HG02763 (cell line): ENCODE data around the gene FAM111B.

ENCODE experiments used
- ATAC-seq: cut with Tn5 transposase; IDR thresholded peaks from one replicate; pipeline ENCODE4 v1.9.1; 2021; ENCODE audit warnings: mild to moderate bottlenecking, moderate library complexity; ENCODE audit not compliant: unreplicated experiment

FAM111B gene

DNA sequence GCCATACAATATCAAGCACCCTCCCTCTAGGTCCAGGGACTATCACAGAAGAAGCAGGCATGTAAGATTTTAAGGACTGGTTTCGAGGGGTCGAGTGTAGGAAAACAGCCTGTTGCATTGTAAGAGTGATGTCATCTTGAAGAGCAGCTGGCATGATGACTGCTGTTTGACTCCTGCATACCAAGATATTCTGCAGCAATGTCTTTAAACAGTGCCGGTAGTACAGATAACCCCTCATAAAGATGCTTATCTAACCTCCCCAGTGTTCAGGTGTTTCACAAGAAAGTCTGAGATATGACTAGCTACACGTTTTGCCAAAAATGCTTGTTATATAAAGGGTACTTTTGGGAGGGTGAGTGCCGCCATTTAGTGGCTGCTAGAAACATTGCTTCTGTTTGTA, 47.6 kb downstream of the FAM111B start:
- ATAC-seq: no peak

DNA sequence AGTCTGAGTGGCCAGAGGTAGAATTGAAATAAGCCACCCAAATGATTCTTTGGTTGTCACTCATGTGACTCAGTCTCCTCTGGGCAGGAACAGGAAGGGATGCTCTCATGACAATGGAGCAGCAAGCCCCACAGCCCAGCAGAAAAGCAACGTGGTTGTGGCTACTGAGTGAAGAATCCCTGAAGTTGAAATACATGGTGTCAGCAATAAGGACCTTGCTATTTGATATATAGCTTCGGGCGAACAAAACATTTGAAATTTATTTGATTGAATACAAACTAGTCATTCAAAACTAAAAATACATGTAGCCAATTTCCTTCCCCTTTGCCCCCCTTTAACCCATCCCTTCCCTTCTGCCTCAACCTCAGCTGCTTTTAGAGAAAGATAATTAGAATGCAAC, 50.4 kb downstream of the FAM111B start:
- ATAC-seq: no peak

DNA sequence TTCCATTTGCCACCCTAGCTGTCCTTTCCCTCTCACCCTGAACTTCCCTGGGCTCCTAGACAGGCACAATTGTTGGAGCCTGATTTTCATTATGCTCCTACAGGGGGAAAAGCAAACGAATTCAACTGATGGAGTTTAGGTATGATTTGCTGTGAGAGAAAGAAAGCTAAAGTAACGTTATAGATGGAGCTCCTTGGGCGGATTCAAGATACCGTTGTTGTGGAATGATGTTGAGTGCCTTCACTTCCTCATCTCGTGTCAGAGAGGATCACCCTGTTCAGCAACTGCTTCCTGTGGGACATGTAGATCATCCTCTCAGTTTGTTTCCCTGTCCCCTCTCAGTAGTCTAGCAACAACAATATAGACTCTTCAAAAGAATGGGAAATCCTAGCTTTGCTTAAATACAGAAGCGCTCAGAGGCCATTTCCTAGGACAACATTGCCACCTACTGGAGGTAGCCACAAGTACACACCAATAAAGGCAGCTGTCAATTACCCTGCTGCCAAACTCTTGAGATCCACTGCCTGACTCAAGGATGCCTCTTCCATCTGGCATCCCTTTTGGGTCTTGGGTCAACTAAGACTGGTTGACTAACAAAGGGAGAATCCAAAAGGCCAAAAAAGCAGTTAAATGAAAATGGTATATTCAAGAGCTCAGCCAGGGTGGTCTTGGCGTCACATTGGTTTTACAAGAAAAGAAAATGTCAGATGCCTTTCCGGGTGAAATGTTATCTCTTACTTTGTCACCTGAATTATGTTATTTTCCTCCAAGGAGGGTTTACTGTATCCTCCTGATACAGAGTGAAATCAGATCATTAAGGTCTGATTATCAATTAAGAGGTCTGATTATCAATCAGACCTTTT, 51.4 kb downstream of the FAM111B start:
- peak; percentile 90 for ATAC-seq

DNA sequence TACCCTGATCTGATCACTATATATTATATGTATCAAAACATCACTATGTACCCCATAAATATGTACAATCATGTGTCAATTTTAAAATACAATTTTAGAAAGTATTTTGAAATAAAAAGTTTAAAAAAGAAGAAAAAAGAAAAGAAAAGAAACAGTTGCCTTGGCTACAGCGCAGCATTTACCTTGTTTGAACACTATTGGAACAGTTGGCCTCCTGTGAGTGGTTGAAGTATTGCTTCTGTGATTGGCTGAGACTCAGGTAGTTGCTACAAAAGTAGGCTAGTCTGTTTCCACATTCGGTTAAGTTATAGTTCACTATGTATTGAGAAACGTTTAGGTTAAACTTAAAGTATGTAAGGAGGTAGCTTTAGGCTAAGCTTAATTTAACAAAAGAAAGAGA, 57.0 kb downstream of the FAM111B start:
- no peak for ATAC-seq

DNA sequence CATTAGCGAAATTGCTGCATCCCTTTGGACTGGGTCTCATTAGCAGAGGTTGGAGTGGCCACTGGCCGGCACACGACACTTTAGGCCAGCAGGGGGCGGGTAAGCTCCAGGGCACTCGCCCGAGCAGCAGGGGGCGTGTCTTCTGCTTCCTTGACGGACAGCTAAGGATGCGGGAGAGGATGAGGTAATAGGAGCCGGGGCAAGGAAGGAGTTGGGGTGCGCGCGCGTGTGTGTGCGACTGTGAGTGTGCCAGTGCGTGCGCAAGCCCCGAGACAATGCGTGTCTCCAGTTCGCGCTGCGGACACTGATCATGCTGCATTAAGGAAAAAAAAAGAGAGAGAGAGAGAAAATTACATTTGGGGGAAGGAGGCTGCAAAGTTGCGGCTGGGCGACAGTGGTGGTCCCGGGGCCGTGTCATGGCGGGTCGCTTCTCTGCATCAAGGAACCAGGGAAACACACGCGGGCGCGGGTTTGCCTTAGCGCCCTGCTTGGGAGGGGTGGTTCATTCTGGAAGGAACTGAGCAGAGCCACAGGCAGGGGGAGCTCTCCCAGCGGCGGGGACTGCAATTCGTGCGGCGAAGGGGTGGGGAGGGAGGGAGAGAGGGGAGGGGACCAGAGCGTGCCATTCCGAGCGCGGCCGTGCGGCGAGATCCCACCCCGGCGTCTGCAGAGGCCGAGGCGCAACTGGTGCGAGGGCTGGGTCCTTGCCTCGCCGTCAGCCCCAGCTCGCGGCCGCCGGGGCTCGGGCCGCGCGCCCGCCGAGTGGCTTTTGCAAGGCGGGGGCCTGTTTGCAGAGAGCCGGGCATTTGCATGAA, 64.7 kb downstream of the FAM111B start, which contains the start of gene DTX4:
DTX4 (plus strand) TSS at position 625 of the 815 bp plus-strand sequence. CDS start 464 bp downstream, outside the sequence.
- ATAC-seq: peak; percentile 73

DNA sequence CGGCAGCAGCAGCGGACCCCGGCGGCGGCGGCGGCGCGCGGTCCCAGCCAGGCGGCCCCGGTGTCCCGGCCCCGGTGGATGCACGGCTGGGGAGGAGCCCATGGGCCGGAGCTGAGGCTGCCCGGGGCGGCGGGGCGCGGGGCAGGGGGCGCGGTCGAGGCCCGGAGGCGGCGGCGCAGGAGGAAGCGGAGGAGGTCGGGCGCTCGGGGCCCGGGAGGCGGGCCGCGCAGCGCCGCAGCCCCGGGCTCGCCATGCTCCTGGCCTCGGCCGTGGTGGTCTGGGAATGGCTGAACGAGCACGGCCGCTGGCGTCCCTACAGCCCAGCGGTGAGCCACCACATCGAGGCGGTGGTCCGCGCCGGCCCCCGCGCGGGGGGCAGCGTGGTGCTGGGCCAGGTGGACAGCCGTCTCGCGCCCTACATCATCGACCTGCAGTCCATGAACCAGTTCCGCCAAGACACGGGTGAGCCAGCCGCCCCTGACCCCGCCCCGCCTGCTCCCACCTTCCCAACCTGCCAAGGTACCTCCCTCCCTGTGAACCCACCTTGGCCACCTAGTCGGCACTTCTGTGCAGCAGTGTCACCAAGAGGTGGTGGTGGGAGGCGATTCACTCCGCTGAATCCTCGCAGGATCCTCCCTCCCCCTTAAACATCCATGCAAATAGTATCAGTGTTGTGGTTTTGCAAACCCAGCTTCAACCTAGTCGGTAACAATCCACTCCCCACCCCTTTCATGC, 65.5 kb downstream of the FAM111B start:
- peak; percentile 31 for ATAC-seq

DNA sequence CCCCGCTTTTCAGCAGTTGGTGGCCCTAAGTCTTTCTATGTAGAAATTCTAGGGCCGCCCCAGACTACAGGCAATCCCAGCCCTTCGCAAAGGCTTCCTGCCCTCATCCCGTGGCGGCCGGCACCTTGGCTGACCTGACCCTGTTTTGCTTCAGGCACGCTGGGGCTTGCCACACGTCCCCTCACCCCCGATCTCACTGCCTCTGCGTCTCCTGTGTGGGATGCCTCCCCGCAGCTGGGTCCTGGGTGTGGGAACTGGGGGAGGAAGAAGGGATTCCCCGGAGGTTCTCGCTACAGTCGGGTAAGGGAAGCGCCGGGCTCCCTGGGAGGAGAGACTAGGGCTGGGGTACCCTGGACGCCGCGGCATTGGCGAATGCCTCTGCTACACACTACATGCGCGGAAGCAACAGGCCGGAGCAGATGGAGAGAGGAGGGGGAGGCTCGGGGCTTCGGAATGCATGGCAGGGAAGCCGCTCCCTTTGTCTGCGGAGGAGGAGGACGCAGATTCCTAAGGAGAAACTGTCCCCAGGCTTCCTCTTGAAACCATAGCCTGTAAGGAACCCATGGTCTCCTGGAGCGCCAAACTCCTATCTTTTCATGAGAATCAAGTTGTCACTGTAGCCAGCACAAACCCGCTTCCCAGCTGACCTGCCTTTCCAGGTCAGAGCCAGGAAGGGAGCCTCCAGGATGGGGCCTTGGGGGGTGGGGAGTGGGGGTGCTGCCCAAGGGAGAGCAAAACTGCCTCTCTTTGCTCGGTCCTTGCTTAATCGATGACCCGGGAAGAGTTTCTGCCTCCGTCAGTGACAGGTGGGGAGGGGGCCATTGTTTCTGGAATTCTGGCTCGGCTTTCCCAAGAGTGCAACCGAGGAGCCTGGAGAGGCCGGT, 66.3 kb downstream of the FAM111B start:
- no peak for ATAC-seq

DNA sequence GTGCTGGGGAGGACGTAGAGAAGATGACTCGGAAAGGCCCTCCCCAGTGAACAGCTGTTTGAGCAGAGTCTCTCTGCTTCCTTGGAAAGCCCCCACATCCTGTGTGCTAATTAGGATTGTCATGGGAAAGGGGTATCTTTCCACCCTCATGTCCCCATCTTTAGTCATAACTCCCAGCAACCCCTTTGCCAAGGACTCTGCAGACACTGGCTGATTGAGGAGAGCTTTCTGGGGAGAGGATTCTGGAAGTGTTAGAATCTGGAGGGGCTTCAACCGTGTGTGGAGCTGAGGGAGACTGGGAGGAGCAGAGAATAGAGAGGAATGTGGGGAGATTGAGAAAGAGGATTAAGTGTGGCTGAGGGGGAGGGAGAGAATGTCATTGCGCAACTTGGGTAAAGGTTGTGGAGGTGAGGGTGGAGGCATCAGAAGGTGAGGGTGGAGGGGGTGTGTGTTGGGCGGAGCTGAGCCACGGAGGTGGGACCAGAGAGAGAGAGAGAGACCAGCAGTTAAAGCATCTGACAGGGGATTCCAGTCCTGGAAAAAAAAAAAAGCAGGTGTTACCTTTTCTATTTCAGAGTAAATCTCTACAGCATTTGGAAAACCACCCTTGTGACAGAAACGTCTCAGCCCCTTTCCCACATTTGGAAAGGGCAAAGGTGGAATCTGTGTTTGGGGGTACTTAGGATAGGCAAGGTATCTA, 67.1 kb downstream of the FAM111B start:
- ATAC-seq: no peak

DNA sequence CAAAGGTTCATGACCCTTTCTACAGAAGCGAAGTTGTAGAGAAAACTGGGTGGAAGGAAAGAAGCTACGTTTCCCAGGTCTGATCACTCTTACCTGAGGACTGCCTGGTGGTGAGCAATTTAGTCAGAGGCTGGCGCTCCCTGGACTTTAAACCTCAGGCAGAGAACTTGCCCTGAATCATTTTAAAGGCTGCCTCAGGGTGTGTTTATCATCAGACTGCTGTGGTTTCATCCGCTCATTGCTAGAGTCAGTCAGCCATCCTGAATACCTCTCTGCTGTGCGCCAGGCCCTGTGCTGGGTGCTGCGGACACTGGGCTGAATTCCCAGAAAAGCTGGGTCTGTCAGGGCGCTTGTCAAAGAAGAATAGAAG, 67.6 kb downstream of the FAM111B start:
- ATAC-seq: no peak

DNA sequence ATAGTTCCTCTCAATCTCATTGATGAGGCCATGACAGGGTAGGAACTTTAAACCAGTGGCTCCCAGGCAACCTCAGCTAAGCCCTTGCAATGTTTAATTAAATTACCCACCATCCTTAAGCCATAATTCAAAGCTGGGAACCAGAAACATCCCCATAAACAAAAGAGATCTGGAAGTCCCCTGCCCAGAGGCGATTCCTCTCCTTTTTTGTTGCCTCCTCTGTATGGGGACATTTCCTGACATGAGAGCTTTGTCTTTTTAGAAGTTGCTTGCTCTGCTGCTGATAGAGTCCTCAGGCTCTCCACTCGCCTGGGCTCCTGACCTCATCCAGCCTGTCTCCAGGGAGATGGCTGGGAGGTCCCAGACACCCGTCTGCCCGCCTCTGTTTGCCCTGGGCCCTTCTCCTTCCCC, 68.1 kb downstream of the FAM111B start:
- no peak for ATAC-seq

DNA sequence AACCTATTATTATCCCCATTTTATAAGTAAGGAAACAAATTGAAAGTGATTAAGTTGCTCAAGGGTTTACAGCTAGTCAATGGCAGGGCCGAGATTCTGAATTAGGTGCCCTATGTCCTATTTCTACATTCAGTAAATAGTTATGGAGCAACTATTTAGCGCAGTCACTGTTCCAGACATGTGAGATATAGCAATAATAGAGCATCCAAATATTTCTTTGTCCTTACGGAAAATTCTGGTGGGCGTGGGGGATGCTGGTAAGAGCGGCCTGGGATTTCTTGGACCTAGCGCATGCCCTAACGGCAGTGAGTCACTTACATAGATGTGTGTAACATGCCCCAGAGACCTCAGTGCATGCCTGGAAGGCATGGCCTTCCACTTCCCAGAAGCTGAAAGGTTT, 69.3 kb downstream of the FAM111B start:
- ATAC-seq: no peak
